ENCODE measurements around the gene KIF26A. TPM values are rescaled to one million over a fixed set of nuclear protein-coding genes. Genes with fewer than 3 reads are reported as not detected.

The KIF26A gene
- total RNA-seq, 1 donor from 2014 or later: 5.9 TPM

GRCh38 chr14:104092931-104093365 is 45.4 kb upstream of the KIF26A start:
- no peaks in the 10 kb centered on the region for H3K36me3 Mint-ChIP-seq (ENCODE audit: unreplicated experiment)
- no peak overlapping the region for H3K27ac Mint-ChIP-seq (ENCODE audit: unreplicated experiment)
- no peak overlapping the region for H3K4me3 Mint-ChIP-seq (ENCODE audit: unreplicated experiment)
- DNase-seq: no peak
- peaks cover 4% of the 10 kb centered on the region for H3K27me3 Mint-ChIP-seq (ENCODE audit: unreplicated experiment)
- no peak for TF ChIP-seq CTCF (IDR thresholded peaks at IDR 0.05; ENCODE audit: partially characterized antibody, unreplicated experiment)
- no peaks in the 10 kb centered on the region for H3K4me1 Mint-ChIP-seq (ENCODE audit: low read depth, unreplicated experiment)
- H3K9me3 Mint-ChIP-seq (ENCODE audit: unreplicated experiment): no peaks in the 10 kb centered on the region

GRCh38 chr14:104093366-104094055 is 44.9 kb upstream of the KIF26A start:
- H3K36me3 Mint-ChIP-seq (ENCODE audit: unreplicated experiment): no peaks in the 10 kb centered on the region
- peaks cover 4% of the 10 kb centered on the region for H3K27me3 Mint-ChIP-seq (ENCODE audit: unreplicated experiment)
- TF ChIP-seq CTCF (IDR thresholded peaks at IDR 0.05; ENCODE audit: partially characterized antibody, unreplicated experiment): no peak
- no peak overlapping the region for H3K27ac Mint-ChIP-seq (ENCODE audit: unreplicated experiment)
- no peaks in the 10 kb centered on the region for H3K9me3 Mint-ChIP-seq (ENCODE audit: unreplicated experiment)
- H3K4me3 Mint-ChIP-seq (ENCODE audit: unreplicated experiment): no peak overlapping the region
- H3K4me1 Mint-ChIP-seq (ENCODE audit: low read depth, unreplicated experiment): no peaks in the 10 kb centered on the region
- DNase-seq: peak; percentile 24

GRCh38 chr14:104094056-104094708 is 44.2 kb upstream of the KIF26A start:
- no peaks in the 10 kb centered on the region for H3K9me3 Mint-ChIP-seq (ENCODE audit: unreplicated experiment)
- no peak for DNase-seq
- H3K27ac Mint-ChIP-seq (ENCODE audit: unreplicated experiment): no peak overlapping the region
- H3K36me3 Mint-ChIP-seq (ENCODE audit: unreplicated experiment): no peaks in the 10 kb centered on the region
- TF ChIP-seq CTCF (IDR thresholded peaks at IDR 0.05; ENCODE audit: partially characterized antibody, unreplicated experiment): no peak
- H3K4me1 Mint-ChIP-seq (ENCODE audit: low read depth, unreplicated experiment): no peaks in the 10 kb centered on the region
- H3K27me3 Mint-ChIP-seq (ENCODE audit: unreplicated experiment): peaks cover 4% of the 10 kb centered on the region
- no peak overlapping the region for H3K4me3 Mint-ChIP-seq (ENCODE audit: unreplicated experiment)

- Mint-ChIP-seq H3K36me3 (ENCODE audit: unreplicated experiment) (no peaks in the 10 kb centered on the region), H3K27me3 (ENCODE audit: unreplicated experiment) (peaks cover 4% of the 10 kb centered on the region), H3K9me3 (ENCODE audit: unreplicated experiment) (no peaks in the 10 kb centered on the region), H3K4me1 (ENCODE audit: low read depth, unreplicated experiment) (no peaks in the 10 kb centered on the region), H3K27ac (ENCODE audit: unreplicated experiment) (no peak overlapping the region), H3K4me3 (ENCODE audit: unreplicated experiment) (no peak overlapping the region)
- peak; percentile 99 for TF ChIP-seq CTCF (IDR thresholded peaks at IDR 0.05; ENCODE audit: partially characterized antibody, unreplicated experiment)
- peak; percentile 93 for DNase-seq
Measured at GRCh38 chr14:104094709-104095425, 43.5 kb upstream of the KIF26A start.

All from glutamatergic neuron (in vitro differentiated cells).